Activated naive CD4-positive, alpha-beta T cell (primary cell): ENCODE data around the gene DUSP14.
A peak's percentile ranks its signal among the peaks of the same experiment; 100 is the strongest.
"Not testable (repeated sequence)": the region's sequence is repeated elsewhere in the genome, so short reads cannot be mapped to it uniquely, and the experiment has no call there.

Experiments
- DNase-seq, 4 experiments: peaks; one replicate each; lab custom pipeline; 2025; lab: John Stamatoyannopoulos, UW

Gene DUSP14

GRCh38 chr17:37485938-37486570 is 3.6 kb upstream of the DUSP14 start:
- DNase-seq: no peak

GRCh38 chr17:37488009-37488604 is 1.6 kb upstream of the DUSP14 start:
- DNase-seq: no peak

GRCh38 chr17:37488607-37489196 is 989 bp upstream of the DUSP14 start:
- peak in 3 of 4 experiments; percentile 20 to 45 (median 41) for DNase-seq

- DNase-seq: peak; percentile 28 to 62 (median 49)
Measured at GRCh38 chr17:37490022-37490587, 414 bp downstream of the DUSP14 start.

GRCh38 chr17:37490638-37491614 is 1.2 kb downstream of the DUSP14 start:
- no peak for DNase-seq

DNA sequence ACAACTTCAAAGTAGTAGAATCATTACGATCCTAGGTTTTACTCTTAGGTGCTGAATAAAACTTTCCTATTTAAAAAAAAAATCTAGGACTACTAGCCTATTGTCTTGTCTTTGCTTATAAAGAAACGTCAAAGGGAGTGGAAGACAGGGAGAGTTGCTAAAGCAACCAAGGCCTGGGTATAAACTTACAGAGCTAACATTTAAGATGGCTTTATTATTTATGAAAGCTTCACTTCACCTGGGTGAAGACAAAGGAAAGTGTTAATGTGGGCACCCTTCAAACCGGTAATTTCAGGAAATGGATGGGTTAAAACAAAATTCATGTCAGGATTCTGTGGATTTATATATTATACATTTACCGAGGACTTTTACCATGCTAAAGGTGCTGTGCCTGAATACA is 2.5 kb downstream of the DUSP14 start:
- no peak for DNase-seq

DNA sequence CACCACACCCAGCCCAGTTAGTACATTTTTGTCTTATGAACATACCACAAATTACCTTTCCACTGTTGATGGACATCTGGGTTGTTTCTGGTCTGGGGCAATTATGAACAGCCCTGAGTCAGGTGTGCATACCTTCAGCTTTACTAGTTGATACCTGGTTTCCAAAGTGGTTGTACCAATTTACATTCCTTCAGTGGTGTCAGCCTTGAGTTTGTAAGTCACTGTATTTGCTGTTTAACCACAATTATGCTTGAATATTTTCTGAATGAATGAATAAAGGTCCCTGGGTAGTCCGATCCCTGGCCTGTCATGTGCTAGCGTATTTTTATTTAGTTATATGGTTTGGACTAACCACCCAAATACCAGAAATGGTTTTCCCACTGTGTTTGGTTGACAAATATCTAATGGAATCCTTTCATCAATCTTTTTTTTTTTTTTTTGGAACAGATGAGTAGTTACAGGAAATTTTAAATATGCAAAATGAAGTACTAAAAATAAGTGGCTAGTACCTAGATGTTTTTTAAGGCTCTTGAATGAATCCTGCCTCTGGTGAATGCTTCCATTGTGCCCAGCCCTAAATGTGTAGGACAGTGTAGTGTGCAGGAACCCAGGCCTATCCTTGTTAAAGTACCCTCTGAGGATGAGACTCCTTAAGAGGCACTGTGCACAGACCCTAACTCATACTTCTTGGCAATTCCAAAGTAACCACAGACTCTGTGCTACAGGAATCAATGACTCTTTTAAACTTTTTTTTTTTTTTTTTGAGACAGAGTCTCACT is 3.7 kb downstream of the DUSP14 start:
- DNase-seq: no peak

DNA sequence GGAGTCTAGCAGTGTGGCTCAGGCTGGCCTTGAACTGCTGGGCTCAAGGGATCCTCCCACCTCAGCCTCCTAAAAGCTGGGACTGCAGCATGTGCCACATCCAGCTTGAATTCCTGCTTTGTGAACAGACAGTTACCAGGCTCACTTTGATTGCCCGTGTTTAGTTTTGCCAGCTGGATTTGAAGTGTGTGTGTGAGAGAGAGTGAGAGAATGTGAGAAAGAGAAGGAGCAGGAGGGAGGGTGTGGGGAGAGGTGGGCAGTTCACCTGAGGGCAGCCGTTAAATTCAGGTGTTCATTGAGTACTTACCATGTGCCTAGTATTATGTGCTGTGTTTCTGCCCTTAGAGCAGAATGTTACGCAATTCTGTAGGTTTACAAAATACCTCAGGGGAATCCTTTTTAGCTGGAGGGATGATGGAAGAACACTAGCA is 4.7 kb downstream of the DUSP14 start:
- no peak for DNase-seq

DNA sequence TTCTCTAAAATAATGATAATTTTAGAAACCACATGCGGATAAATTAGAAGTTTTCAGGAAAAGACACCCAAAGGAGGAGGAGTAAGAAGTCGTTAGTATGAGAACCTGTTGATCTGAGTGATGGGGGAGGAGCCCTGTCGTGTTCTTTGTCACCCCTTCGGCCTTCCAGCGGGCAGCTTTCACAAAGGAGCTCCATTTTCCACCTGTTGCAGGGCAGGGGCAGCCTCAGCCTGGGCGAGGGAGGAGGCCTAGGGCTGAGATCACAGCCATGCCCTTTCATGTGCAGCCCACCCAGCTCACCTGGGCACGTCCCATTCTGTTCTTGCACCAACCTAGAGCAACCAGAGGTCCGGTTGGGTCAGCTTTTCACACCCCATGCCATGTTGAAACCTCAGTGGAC is 5.3 kb downstream of the DUSP14 start:
- no peak for DNase-seq

DNA sequence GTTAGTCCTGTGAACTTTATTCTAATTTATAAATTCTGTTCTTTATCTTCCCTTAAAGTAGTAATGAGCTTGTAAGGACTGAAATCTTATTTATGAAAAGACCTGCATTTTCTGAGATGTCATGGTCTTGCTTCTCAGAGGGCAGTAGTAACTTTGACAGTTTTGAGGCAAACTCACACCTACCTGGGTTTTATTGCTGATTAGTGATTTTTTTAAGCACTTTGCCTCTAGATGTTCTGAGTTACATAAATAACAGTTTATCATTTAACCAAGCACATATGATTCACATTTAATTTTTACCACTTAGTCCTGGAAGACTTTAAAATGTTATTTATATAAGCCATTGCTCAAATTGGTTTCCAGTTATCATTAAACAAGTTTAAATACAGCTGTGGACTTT is 10.7 kb downstream of the DUSP14 start:
- no peak for DNase-seq

DNA sequence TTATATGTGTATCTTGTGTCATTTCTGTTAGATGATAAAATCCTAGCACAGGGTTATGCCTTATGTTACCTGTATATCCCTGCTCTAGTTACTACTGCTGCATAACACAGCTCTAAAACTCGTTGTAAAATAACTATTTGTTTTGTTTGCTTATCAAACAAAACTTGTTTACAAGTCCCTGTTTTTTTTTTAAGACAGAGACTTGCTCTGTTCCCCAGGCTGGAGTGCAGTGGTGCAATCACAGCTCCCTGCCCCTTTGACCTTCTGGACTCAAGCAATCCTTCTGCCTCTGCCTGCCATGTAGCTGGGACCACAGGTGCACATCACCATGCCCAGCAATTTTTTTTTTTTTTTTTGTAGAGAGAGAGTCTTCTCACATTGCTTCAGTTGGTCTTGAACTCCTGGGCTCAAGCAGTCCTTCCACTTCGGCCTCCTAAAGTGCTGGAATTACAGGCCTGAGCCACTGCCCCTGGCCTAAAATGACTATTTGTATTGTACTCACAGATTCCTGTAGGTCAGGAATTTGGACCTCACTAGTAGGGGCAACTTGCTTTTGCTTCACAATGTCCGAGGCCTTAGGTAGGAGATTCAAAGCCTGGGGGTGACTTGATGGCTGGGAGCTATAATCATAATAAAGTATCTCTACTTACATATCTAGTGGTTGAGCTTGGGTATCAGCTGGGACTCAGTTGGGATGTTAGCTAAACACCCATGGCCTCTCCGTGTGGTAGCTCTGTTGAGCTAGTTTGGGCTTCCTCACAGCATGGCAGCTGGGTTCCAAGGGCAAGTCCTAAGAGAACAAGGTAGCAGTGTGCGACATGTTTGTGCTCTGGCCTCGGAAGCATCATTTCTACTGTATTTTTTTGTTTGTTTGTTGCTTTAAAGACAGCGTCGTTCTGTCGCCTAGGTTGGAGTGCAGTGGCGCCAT is 12.6 kb downstream of the DUSP14 start:
- DNase-seq: no peak

- no peak for DNase-seq
Measured at GRCh38 chr17:37503148-37503547, 13.5 kb downstream of the DUSP14 start.

DNA sequence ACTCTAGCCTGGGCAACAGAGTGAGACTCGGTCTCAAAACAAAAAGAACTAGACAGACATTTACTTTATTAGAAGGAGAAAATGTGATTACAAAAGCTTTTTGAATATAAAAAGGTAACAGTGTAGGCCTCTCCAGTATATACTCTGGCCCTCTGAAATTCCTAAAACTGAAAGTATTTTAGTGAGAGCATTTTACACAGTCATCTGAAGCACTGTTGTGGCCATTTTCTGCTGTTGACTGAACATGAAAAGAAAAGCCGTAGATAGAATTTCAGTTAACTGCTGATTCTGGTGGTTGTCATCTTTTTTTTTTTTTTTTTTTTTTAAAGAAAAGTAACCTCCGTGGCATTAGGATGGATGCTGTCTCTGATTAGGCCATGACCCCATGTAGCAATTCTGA is 15.6 kb downstream of the DUSP14 start:
- DNase-seq: no peak

- DNase-seq: no peak
Measured at GRCh38 chr17:37506678-37507077, 17.0 kb downstream of the DUSP14 start.

DNA sequence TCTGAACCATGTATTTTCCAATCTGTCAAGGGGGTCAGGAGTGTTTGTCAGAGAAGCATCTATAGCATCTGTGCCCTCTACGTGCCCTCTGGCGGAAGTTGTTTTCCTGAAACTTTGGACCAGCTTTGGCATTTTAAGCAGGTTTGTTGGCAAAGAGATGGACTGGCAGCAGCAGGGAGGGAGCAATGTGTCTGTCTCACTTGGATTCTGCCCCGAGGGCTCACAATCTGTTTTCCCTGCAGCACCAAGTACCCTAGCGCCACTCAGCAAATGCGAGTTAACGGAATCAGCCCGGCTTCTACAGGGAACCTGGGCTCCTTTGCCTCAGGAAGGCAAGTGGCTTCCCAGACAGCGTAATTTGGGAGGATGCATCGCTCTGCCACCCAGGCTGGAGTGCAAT is 17.4 kb downstream of the DUSP14 start:
- no peak for DNase-seq

DNA sequence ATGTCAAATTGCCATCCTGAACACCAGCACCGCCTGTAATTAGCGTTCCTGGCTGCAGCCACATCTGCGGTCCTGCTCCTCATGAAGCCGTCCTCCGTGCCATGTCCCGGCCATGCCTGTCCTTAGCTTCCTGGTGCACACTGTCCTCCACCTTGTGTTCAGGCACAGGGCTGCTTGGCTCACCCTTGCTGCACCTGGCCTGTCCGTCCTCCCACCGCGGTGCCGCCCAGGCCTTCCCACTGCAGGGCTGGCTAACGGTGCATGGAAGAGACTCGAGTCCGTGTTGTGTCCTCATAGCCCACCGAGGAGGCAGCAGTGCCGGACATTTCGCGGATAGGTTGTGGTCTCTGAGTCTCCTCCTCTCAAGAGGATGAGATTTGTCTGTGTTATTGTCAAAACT is 20.4 kb downstream of the DUSP14 start:
- DNase-seq: no peak

GRCh38 chr17:37511642-37512041 is 22.0 kb downstream of the DUSP14 start:
- not testable (repeated sequence) for DNase-seq

DNA sequence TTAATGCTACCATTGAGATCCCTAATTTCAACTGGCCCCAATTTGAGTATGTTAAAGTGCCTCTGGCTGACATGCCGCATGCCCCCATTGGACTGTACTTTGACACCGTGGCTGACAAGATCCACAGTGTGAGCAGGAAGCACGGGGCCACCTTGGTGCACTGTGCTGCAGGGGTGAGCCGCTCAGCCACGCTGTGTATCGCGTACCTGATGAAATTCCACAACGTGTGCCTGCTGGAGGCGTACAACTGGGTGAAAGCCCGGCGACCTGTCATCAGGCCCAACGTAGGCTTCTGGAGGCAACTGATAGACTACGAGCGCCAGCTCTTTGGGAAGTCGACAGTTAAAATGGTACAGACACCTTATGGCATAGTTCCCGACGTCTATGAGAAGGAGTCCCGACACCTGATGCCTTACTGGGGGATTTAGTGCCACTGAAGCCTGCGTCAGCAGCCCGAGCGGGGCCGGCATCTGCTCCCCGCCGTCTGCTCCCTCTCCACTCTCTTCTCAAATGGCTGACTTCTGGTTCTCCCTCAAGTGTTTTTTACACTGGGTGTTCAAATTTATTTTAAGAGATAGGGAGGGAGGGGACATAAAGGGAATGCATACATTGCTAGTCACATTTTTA is 22.9 kb downstream of the DUSP14 start:
- no peak for DNase-seq

DNA sequence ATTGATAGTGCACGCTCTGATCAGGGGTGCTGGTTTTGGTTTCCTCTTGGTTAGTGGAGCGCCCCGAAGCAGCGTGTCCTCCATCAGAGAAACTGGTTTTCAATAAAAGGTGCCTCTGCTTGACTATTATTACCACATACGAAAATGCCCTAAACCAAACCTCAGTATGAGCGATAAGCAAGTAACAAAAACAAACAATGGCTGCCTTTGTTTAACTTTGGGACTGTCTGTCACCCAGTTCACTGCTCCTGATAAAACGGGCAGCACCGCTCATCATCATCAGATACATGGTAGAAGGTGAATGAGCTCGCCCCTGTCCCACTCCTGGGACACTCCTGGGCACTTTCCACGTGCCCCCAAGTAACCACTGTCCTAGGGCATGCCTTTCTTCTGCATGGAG is 24.0 kb downstream of the DUSP14 start:
- DNase-seq: no peak

DNA sequence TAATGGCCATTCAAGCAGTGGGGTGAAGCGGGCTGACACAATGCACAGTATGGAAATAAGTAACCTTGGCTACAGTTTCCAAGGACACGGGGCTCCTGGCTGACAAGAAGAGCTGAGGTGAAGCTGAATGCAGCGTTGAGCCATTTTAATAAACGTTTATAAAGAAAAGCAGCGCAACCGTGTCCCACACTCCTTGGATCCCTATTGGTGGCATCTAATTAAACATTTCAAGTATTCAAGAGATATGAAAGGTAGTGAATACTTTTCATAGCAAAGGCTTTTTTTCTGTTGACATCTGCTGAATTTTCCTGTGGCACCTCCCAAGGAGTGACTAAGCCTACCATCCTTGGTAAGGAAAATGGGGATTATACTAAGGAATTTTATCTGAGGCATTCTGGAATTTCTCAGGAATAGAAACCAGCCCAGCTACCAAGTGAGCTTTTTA is 26.5 kb downstream of the DUSP14 start:
- no peak for DNase-seq
